ENCODE results near the gene TMEM132D.

DNA sequence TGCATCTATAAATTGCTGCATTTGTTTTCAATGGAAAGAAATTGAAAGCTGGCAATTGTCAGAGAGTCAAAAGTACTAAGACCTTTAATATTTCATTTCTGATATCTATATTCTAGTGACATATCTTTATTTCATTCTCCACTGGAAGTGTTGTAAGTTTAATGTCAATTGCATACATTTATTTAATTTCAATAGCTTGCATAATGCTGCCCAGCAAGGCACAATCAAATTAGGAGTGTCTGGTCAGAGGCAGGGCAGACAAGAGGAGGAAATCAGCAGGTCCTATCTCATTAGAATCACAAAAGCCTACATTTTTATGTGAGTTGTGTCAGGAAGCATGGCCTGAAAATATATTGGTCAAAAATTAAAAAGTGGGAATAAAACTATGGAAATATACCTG lies 112.9 kb downstream of the TMEM132D start:
- TF ChIP-seq, protein P1, sequence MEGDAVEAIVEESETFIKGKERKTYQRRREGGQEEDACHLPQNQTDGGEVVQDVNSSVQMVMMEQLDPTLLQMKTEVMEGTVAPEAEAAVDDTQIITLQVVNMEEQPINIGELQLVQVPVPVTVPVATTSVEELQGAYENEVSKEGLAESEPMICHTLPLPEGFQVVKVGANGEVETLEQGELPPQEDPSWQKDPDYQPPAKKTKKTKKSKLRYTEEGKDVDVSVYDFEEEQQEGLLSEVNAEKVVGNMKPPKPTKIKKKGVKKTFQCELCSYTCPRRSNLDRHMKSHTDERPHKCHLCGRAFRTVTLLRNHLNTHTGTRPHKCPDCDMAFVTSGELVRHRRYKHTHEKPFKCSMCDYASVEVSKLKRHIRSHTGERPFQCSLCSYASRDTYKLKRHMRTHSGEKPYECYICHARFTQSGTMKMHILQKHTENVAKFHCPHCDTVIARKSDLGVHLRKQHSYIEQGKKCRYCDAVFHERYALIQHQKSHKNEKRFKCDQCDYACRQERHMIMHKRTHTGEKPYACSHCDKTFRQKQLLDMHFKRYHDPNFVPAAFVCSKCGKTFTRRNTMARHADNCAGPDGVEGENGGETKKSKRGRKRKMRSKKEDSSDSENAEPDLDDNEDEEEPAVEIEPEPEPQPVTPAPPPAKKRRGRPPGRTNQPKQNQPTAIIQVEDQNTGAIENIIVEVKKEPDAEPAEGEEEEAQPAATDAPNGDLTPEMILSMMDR (IDR thresholded peaks at IDR 0.05; ENCODE audit: insufficient read depth, low read length, poor library complexity, severe bottlenecking): no peak
- TF ChIP-seq EZH2phosphoT487 (conservative IDR thresholded peaks at IDR 0.05; ENCODE audit: low read length): no peak

Measured in SU-DHL-6 (cell line).